Activated CD8-positive, alpha-beta memory T cell treated with anti-CD3 and anti-CD28 coated beads, Interleukin-2, amount 50 U/mL, for 4 hours (primary cell): ENCODE results near the gene ASPHD2.
"Not testable (repeated sequence)": the region's sequence is repeated elsewhere in the genome, so short reads cannot be mapped to it uniquely, and the experiment has no call there.

Experiments used
- DNase-seq: peaks from one replicate; pipeline ENCODE4 v3.0.0-alpha.2; 2020

Gene ASPHD2, protein sequence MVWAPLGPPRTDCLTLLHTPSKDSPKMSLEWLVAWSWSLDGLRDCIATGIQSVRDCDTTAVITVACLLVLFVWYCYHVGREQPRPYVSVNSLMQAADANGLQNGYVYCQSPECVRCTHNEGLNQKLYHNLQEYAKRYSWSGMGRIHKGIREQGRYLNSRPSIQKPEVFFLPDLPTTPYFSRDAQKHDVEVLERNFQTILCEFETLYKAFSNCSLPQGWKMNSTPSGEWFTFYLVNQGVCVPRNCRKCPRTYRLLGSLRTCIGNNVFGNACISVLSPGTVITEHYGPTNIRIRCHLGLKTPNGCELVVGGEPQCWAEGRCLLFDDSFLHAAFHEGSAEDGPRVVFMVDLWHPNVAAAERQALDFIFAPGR

GRCh38 chr22:26428515-26429457, at the start of gene ASPHD2:
ASPHD2 (plus strand) TSS chr22:26429260; CDS start chr22:26433616, 4,356 bp downstream.
- peak; percentile 79 for DNase-seq

DNA sequence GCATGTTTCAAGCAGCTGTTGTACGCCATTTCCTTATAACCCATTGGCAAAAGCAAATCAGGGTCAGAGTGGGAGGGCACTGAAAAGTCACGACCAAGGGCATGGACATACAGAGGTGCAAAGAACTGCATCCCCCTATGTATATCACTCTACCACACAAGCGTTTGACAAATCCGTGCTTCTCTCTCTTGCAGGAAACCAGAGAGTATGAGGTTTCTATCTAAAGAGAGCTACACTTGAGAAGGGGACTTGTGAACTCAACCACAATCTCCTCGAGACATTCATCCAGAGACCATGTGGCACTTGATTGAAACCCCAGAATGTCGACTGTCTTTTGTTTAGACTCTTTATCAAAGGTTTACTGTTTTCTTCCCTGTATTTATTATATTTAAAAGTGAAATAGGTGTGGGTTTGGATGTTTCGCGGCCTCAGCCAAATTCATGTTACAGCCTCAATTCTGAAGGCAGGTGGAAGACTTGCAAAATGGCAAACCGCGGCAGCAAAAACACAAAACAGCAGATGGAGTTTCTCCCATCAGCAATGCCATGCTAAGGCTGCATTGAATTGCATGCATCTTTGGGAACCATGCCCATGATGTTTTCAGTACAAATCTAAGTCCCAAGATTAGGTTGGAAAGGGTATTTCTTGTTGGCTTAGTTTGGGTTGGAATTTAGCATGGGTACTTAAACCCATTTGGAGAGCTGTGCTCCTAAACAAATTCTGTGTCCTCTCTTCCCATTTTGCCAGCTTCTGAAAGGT, 48.8 kb upstream of the ASPHD2 start:
- DNase-seq: no peak

- DNase-seq: no peak
Observed at GRCh38 chr22:26382782-26383181, 46.3 kb upstream of the ASPHD2 start.

- no peak for DNase-seq
Observed at GRCh38 chr22:26383968-26384556, 45.0 kb upstream of the ASPHD2 start.

DNA sequence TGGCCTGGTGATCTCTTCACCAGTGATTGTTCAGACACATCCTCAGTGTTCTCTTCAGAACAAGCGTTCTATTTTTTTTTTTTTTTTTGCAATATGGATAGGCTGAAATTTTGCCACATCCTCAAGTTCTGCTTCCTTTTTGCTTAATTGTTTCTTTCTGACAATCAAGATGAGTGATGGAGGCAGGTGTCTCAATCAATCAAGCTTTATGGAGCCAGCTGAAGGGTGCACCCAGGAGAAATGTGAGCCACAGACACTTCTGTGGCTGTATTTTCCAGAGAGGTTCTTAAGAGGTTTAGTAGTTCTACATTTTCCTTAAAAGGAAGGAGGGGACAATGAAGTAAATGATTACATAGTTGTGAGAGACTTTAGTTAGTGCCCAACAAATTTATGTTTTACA, 43.9 kb upstream of the ASPHD2 start:
- no peak for DNase-seq

DNA sequence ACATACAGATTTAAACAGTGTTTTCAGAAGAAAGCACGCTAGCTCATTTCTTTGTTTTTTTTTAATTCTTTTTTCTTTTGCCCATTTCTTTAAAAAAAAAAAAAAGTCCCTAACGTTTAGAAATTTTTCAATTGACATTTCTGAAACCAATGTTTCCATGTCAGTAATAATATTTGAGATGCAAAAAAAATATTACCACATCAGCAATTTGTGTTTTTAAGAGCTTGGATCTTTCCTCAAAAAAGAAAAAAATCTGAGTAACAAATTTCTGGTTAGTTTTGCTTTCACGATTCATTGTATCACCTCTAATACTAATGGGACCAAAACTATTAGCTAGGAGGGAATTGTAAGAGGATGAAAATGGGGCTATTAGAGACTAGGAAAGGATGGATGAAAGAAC, 39.9 kb upstream of the ASPHD2 start:
- DNase-seq: no peak

DNA sequence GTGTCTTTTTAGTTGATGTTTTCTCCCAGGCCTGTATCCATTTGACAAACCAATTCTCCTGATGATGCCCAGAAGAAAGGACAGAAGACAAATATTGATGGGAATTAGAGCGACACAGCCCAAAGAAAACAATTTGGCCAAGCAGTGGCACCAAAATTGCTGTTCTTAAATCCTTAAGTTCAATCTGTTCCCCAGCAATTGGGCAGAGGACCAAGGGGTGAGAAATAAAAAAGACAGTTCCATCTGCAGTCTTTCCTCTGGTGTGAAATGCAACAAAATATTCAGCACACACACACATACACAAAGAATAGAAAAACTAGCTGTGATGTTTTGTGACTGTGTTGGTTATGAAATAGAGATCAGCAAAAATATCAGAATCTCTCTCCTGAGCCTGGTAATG, 38.0 kb upstream of the ASPHD2 start:
- no peak for DNase-seq

DNA sequence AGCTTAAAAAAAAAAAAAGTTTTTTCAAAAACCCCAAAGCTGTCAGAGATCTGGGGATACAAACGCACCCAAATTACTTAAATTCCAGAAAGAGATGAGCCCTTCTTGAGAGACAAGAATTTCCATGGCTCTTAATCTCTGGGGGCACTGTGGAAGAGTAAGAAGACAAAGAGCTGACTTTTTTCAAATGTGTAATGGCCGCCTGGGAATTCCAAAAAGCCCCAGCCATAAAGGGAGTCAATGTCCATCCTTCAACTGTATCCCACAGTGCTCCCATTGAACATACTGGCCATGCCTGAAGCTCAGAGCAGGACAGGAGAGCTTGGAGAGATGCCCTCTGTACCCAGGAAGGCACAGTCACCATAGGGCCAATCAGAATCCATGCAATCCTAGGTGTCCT, 37.4 kb upstream of the ASPHD2 start:
- DNase-seq: no peak

DNA sequence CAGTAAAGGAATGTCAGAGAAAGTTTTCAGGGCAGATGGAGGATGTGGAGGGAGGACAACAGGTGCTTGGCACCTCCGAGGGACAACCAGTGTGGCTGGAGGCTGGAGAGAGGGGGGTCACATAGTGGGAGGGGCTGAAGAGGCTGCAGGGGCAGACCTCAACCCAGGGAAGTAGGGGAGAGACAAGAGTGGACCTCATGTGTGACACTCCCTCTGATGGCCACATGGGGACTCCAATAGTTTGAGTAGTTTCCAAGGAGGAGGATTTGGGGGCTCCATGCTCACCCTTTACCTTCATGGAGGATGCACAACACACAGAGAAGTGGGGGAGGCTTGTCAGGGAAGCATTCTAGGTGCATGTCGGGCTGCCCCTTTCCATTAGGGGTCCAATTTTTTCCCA, 35.1 kb upstream of the ASPHD2 start:
- DNase-seq: no peak

DNA sequence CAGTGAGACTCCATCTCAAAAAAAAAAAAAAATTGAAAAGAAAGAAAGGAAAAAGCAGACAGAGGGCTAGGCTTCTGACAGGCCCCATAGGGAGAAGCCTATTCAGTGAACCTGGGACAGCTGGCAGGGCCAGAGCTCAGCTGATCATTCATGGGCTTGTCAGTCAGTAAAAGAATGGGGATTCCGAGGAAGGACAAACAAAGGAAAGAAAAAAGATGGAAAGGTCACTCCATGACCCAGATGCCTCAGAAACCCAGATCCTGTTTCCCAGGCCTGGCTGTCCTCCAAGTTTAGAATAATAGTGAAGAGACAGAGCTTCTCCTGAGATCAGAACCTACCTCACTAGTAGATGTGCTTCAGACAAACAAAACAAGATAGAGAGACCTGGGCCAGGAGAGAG, 34.3 kb upstream of the ASPHD2 start:
- DNase-seq: no peak

DNA sequence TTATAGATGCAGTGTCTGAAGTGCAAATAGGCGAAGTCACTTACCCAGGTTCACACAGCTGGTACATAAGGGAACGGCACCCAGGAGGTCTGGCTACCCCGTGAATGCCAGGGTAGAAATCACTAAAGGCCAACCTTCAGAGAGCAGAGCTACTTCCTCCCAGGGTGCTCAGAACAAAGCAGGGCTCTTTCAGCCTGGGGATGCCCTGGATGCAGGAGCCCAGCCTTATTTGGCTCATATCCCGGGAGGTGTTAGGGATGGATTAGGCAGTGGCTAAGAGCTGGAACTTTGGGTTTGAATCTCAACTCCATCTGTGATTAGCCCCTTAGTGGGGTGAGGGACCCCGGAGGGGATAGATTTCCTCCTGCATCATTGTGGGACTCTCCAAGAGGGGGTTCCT, 33.1 kb upstream of the ASPHD2 start:
- DNase-seq: no peak

GRCh38 chr22:26398741-26399153, 30.3 kb upstream of the ASPHD2 start:
- peak; percentile 30 for DNase-seq

- no peak for DNase-seq
Observed at GRCh38 chr22:26399289-26399688, 29.8 kb upstream of the ASPHD2 start.

DNA sequence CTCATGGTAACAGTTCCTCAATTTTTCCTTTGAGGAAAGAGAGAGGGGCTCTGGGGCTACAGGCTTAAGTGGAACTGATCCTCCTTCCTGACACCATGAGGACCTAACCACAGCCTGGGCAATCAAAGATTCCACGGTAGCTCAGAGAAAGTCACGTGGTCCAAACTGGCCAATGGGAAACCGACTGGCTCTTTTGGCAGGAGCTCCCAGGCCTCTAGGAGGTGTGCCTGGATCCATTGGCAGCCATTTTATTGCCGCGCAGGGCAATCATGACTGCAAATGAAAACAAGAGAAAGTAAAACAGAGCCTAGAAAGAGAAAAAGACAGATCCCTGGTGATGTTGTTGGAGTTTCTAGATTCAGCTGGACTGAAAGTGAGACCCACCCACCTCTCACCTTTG, 27.3 kb upstream of the ASPHD2 start:
- no peak for DNase-seq

GRCh38 chr22:26404851-26405421, 24.1 kb upstream of the ASPHD2 start:
- DNase-seq: no peak

GRCh38 chr22:26406118-26406517, 22.9 kb upstream of the ASPHD2 start:
- DNase-seq: no peak

GRCh38 chr22:26408562-26409220, 20.4 kb upstream of the ASPHD2 start:
- not testable (repeated sequence) for DNase-seq

GRCh38 chr22:26409719-26410335, 19.2 kb upstream of the ASPHD2 start:
- no peak for DNase-seq

DNA sequence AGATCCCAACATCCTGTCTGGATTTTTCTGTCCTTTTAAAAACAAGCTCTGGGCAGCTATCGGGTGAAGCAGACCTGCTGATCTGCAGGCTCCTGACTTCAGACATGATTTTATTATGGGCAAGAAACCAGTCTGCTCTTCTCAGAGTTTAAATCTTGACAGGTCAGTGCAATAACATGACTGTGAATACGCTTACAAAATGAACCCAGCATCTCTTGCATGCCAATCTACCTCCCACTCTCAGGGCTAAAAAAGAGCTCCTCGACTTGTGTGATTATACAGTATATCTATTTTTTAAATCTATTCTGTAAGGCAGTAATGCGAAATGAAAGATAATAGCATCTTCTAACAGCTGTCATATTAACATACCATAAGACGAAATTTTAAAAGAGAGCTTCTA, 18.7 kb upstream of the ASPHD2 start:
- no peak for DNase-seq

- no peak for DNase-seq
Observed at GRCh38 chr22:26414347-26414746, 14.7 kb upstream of the ASPHD2 start.

DNA sequence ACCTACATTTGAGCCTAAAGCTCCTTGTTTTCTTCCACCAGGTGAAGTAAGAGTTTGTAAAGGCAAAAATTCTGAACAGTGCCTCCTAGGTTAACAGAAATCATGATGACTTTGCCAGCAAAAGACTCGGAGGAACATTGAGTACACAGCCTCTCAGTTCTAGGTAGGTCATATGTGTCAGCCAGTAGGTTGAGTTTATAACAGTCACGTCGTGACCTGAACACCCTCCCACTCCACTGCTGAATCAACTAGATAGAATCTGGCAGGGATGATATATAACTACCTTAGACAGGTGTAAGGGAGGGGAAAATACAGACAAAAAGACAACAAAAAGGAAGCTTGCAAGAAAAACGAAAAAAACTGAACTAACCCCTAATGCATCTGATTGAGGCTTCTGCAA, 12.8 kb upstream of the ASPHD2 start:
- no peak for DNase-seq
